ENCODE results near the gene PPP1R3C. TPM values are rescaled to one million over a fixed set of nuclear protein-coding genes. Genes with fewer than 3 reads are reported as not detected.

The PPP1R3C gene
- total and polyA plus RNA-seq, 2 experiments from 2014 or later: 0.91 to 1.8 TPM

- no peaks in the 10 kb centered on the region for H3F3A ChIP-seq (replicated peaks; ENCODE audit: low read depth)
- no peaks in the 10 kb centered on the region for H4K20me1 ChIP-seq (replicated peaks; ENCODE audit: insufficient read depth)
- H3K27ac ChIP-seq (ENCODE audit: low read depth): no peak overlapping the region
- no peak overlapping the region for H3K4me3 ChIP-seq
- no peaks in the 10 kb centered on the region for H3K36me3 ChIP-seq (ENCODE audit: insufficient read depth)
- Mint-ChIP-seq H3K36me3 (ENCODE audit: low read depth) (no peaks in the 10 kb centered on the region), H3K9me3 (peaks cover 7% of the 10 kb centered on the region; the same call in 2 of the 3 replicates), H3K27me3 (ENCODE audit: insufficient read depth, low read depth, poor library complexity) (no peaks in the 10 kb centered on the region), H3K4me3 (no peak overlapping the region), H3K4me1 (no peaks in the 10 kb centered on the region), H3K27ac (no peak overlapping the region)
- no peak overlapping the region for H3K4me2 ChIP-seq
- H2AFZ ChIP-seq: no peak overlapping the region
- no peaks in the 10 kb centered on the region for H3K79me2 ChIP-seq (replicated peaks; ENCODE audit: insufficient read depth)
- no peak for TF ChIP-seq NANOG (IDR thresholded peaks at IDR 0.05; ENCODE audit: borderline replicate concordance)
- TF ChIP-seq EZH2phosphoT487 (IDR thresholded peaks at IDR 0.05; ENCODE audit: unreplicated experiment): no peak
- no peak for TF ChIP-seq ZNF331 (CRISPR knock-in tag; IDR thresholded peaks at IDR 0.05; ENCODE audit: low read depth)
- TF ChIP-seq ZNF462 (CRISPR knock-in tag; IDR thresholded peaks at IDR 0.05): no peak
- TF ChIP-seq JUNB (IDR thresholded peaks at IDR 0.05; ENCODE audit: unreplicated experiment): no peak
- no peak for TF ChIP-seq ETS1 (IDR thresholded peaks at IDR 0.05)
- TF ChIP-seq STAT1 (IDR thresholded peaks at IDR 0.05; ENCODE audit: unreplicated experiment): no peak
- no peak for TF ChIP-seq REST (IDR thresholded peaks at IDR 0.05; ENCODE audit: unreplicated experiment)
- TF ChIP-seq ZNF114 (CRISPR knock-in tag; IDR thresholded peaks at IDR 0.05): no peak
- no peak for TF ChIP-seq CTCF (conservative IDR thresholded peaks at IDR 0.05; ENCODE audit: low read depth in 2 of 2)
- no peak for TF ChIP-seq CREB1 (CRISPR knock-in tag; IDR thresholded peaks at IDR 0.05; ENCODE audit: low read depth)
- TF ChIP-seq EZH2 (IDR thresholded peaks at IDR 0.05; ENCODE audit: low read depth, unreplicated experiment): no peak
- TF ChIP-seq POLR2AphosphoS5 (IDR thresholded peaks at IDR 0.05; ENCODE audit: low read depth): no peak
- peaks cover 5% of the 10 kb centered on the region; the same call in 1 of the 2 replicates for H3K9me2 ChIP-seq (ENCODE audit: insufficient read depth)
- no peaks in the 10 kb centered on the region for H3K27me3 ChIP-seq (ENCODE audit: insufficient read depth)
- H3K4me1 ChIP-seq (ENCODE audit: insufficient read depth): no peaks in the 10 kb centered on the region
- ATAC-seq (no peak), DNase-seq (ENCODE audit: low spot score) (no peak)
These were observed 19.5 kb upstream of the PPP1R3C start for GRCh38 chr10:91652364-91652763.

Data from GM23338 (cell line).